ENCODE results near the gene KIAA1755.

KIAA1755 gene

GRCh38 chr20:38260378-38261053 lies at the start of gene KIAA1755:
KIAA1755 (minus strand) TSS chr20:38260735; CDS start chr20:38260500, 235 bp downstream.
- no peak for DNase-seq (ENCODE audit: low read depth)

GRCh38 chr20:38308447-38308846 lies 47.9 kb upstream of the KIAA1755 start:
- DNase-seq (ENCODE audit: low read depth): no peak

- DNase-seq (ENCODE audit: low read depth): no peak
Measured at GRCh38 chr20:38308047-38308438, 47.5 kb upstream of the KIAA1755 start.

- DNase-seq (ENCODE audit: low read depth): no peak
Measured at GRCh38 chr20:38307371-38308046, 47.0 kb upstream of the KIAA1755 start.

- no peak for DNase-seq (ENCODE audit: low read depth)
Measured at GRCh38 chr20:38306379-38306778, 45.8 kb upstream of the KIAA1755 start.

- no peak for DNase-seq (ENCODE audit: low read depth)
Measured at GRCh38 chr20:38305541-38305940, 45.0 kb upstream of the KIAA1755 start.

- DNase-seq (ENCODE audit: low read depth): no peak
Measured at GRCh38 chr20:38304845-38305447, 44.4 kb upstream of the KIAA1755 start.

- no peak for DNase-seq (ENCODE audit: low read depth)
Measured at GRCh38 chr20:38303908-38304379, 43.4 kb upstream of the KIAA1755 start, which contains the start of gene BPI. BPI (plus strand) TSS chr20:38304156; CDS start chr20:38304224, 68 bp downstream.

- no peak for DNase-seq (ENCODE audit: low read depth)
Measured at GRCh38 chr20:38302786-38303185, 42.3 kb upstream of the KIAA1755 start.

- no peak for DNase-seq (ENCODE audit: low read depth)
Measured at GRCh38 chr20:38301309-38301708, 40.8 kb upstream of the KIAA1755 start.

GRCh38 chr20:38300438-38300837 lies 39.9 kb upstream of the KIAA1755 start:
- DNase-seq (ENCODE audit: low read depth): no peak

- DNase-seq (ENCODE audit: low read depth): no peak
Measured at GRCh38 chr20:38299963-38300362, 39.4 kb upstream of the KIAA1755 start.

GRCh38 chr20:38298768-38299288 lies 38.3 kb upstream of the KIAA1755 start:
- DNase-seq (ENCODE audit: low read depth): no peak

- no peak for DNase-seq (ENCODE audit: low read depth)
Measured at GRCh38 chr20:38297916-38298674, 37.6 kb upstream of the KIAA1755 start.

- DNase-seq (ENCODE audit: low read depth): no peak
Measured at GRCh38 chr20:38296433-38296832, 35.9 kb upstream of the KIAA1755 start.

- no peak for DNase-seq (ENCODE audit: low read depth)
Measured at GRCh38 chr20:38295811-38296210, 35.3 kb upstream of the KIAA1755 start.

GRCh38 chr20:38294076-38294591 lies 33.6 kb upstream of the KIAA1755 start:
- DNase-seq (ENCODE audit: low read depth): no peak

GRCh38 chr20:38293491-38294065 lies 33.0 kb upstream of the KIAA1755 start:
- DNase-seq (ENCODE audit: low read depth): no peak

- no peak for DNase-seq (ENCODE audit: low read depth)
Measured at GRCh38 chr20:38291966-38292365, 31.4 kb upstream of the KIAA1755 start.

GRCh38 chr20:38290829-38291814 lies 30.6 kb upstream of the KIAA1755 start:
- DNase-seq (ENCODE audit: low read depth): no peak

All from stimulated activated CD8-positive, alpha-beta memory T cell treated with anti-CD3 and anti-CD28 coated beads, Interleukin-7, amount 100 ng/mL, for 24 hours (primary cell).